ENCODE results near the gene JPH4. TPM values are rescaled to one million over a fixed set of nuclear protein-coding genes. Genes with fewer than 3 reads are reported as not detected.

Gene JPH4
- total RNA-seq, 2 experiments from 2014 or later: not detected

- H3K36me3 ChIP-seq (ENCODE audit: insufficient read depth, low read length): no peaks in the 10 kb centered on the region
- no peak overlapping the region for H3K4me2 ChIP-seq (ENCODE audit: low read length)
- H3K4me1 ChIP-seq (ENCODE audit: insufficient read depth, low read length, poor library complexity, severe bottlenecking): no peaks in the 10 kb centered on the region
- H2AFZ ChIP-seq (ENCODE audit: low read length): no peak overlapping the region
- no peak overlapping the region for H3K27ac ChIP-seq (ENCODE audit: low read depth, low read length, poor library complexity, severe bottlenecking)
- H3K9me2 ChIP-seq (ENCODE audit: insufficient read depth, low read length): no peaks in the 10 kb centered on the region
- no TSS peak for BruUV-seq (replicated peaks)
- H4K20me1 ChIP-seq (ENCODE audit: insufficient read depth, low read length): no peaks in the 10 kb centered on the region
- no peak for TF ChIP-seq EZH2phosphoT487 (IDR thresholded peaks at IDR 0.05; ENCODE audit: borderline replicate concordance, low read depth, low read length)
- TF ChIP-seq CTCF (conservative IDR thresholded peaks at IDR 0.05; ENCODE audit: low read length): no peak
- peaks cover 11% of the 10 kb centered on the region for H3K9me3 ChIP-seq (ENCODE audit: low read length)
- intact Hi-C loops (cut with micrococcal nuclease; ENCODE audit: unreplicated experiment): no loop called here
- ChIA-PET POLR2A (interaction anchor here (0.7 to 1.5 kb wide), 2 partner anchors 9 to 37 kb away, joined by 4 to 6 read pairs; no protein-coding TSS in a partner anchor), CTCF (ENCODE audit: unreplicated experiment) (no interaction called here)
- no peak overlapping the region for H3K4me3 ChIP-seq (ENCODE audit: low read depth, low read length, poor library complexity, severe bottlenecking)
- H3K79me2 ChIP-seq (ENCODE audit: insufficient read depth, low read depth, low read length): no peaks in the 10 kb centered on the region
- DNase-seq (ENCODE audit: low spot score): no peak
Measured at GRCh38 chr14:23620177-23620702, 41.6 kb upstream of the JPH4 start.

GRCh38 chr14:23618415-23618988 lies 39.9 kb upstream of the JPH4 start:
- Histone ChIP-seq H3K4me3 (ENCODE audit: low read depth, low read length, poor library complexity, severe bottlenecking) (no peak overlapping the region), H3K79me2 (ENCODE audit: insufficient read depth, low read depth, low read length) (no peaks in the 10 kb centered on the region), H3K9me2 (ENCODE audit: insufficient read depth, low read length) (no peaks in the 10 kb centered on the region), H3K9me3 (ENCODE audit: low read length) (no peaks in the 10 kb centered on the region), H3K27ac (ENCODE audit: low read depth, low read length, poor library complexity, severe bottlenecking) (no peak overlapping the region), H4K20me1 (ENCODE audit: insufficient read depth, low read length) (no peaks in the 10 kb centered on the region), H3K4me1 (ENCODE audit: insufficient read depth, low read length, poor library complexity, severe bottlenecking) (no peaks in the 10 kb centered on the region), H3K36me3 (ENCODE audit: insufficient read depth, low read length) (no peaks in the 10 kb centered on the region), H2AFZ (ENCODE audit: low read length) (no peak overlapping the region), H3K4me2 (ENCODE audit: low read length) (no peak overlapping the region)
- no peak for DNase-seq (ENCODE audit: low spot score)
- ChIA-PET CTCF (ENCODE audit: unreplicated experiment) (no interaction called here), POLR2A (no interaction called here)
- intact Hi-C loops (cut with micrococcal nuclease; ENCODE audit: unreplicated experiment): no loop called here
- TF ChIP-seq CTCF (conservative IDR thresholded peaks at IDR 0.05; ENCODE audit: low read length) (no peak), EZH2phosphoT487 (IDR thresholded peaks at IDR 0.05; ENCODE audit: borderline replicate concordance, low read depth, low read length) (no peak)
- BruUV-seq (replicated peaks): no TSS peak

- no TSS peak for BruUV-seq (replicated peaks)
- TF ChIP-seq EZH2phosphoT487 (IDR thresholded peaks at IDR 0.05; ENCODE audit: borderline replicate concordance, low read depth, low read length) (no peak), CTCF (conservative IDR thresholded peaks at IDR 0.05; ENCODE audit: low read length) (no peak)
Measured at GRCh38 chr14:23617539-23617938, 38.9 kb upstream of the JPH4 start.

More at GRCh38 chr14:23617539-23617938, 38.9 kb upstream of the JPH4 start:
- POLR2A ChIA-PET: no interaction called here
- Histone ChIP-seq H3K4me3 (ENCODE audit: low read depth, low read length, poor library complexity, severe bottlenecking) (no peak overlapping the region), H3K36me3 (ENCODE audit: insufficient read depth, low read length) (no peaks in the 10 kb centered on the region), H3K9me2 (ENCODE audit: insufficient read depth, low read length) (no peaks in the 10 kb centered on the region), H2AFZ (ENCODE audit: low read length) (no peak overlapping the region), H3K4me2 (ENCODE audit: low read length) (no peak overlapping the region), H3K27ac (ENCODE audit: low read depth, low read length, poor library complexity, severe bottlenecking) (no peak overlapping the region), H3K4me1 (ENCODE audit: insufficient read depth, low read length, poor library complexity, severe bottlenecking) (no peaks in the 10 kb centered on the region), H3K9me3 (ENCODE audit: low read length) (no peaks in the 10 kb centered on the region), H4K20me1 (ENCODE audit: insufficient read depth, low read length) (no peaks in the 10 kb centered on the region), H3K79me2 (ENCODE audit: insufficient read depth, low read depth, low read length) (no peaks in the 10 kb centered on the region)
- DNase-seq (ENCODE audit: low spot score): no peak
- intact Hi-C loops (cut with micrococcal nuclease; ENCODE audit: unreplicated experiment): no loop called here
- CTCF ChIA-PET (ENCODE audit: unreplicated experiment): no interaction called here

Data from OCI-LY7 (cell line).